PC-9 (cell line): ENCODE results near the gene HLX. TPM values are rescaled to one million over a fixed set of nuclear protein-coding genes. Genes with fewer than 3 reads are reported as not detected.

Source experiments
- BruUV-seq: library from RNA; stranded (reverse); fragments of 400-500 nt; replicated peaks from 2 replicates; lab custom pipeline; 2021; lab: Mats Ljungman, UMichigan
- CTCF ChIA-PET: fragments of 300-600 bp; sonication (Branson Sonifier 250); formaldehyde crosslinking; loops from one replicate; lab custom pipeline; 2022; ENCODE audit warnings: antibody characterized with exemption; lab: Charles Lee
- POLR2A ChIA-PET: fragments of 300-600 bp; sonication (Branson Sonifier 250); formaldehyde crosslinking; loops from one replicate; lab custom pipeline; 2022; ENCODE audit warnings: antibody characterized with exemption; ENCODE audit not compliant: unreplicated experiment; lab: Charles Lee
- DNase-seq, 2 experiments: peaks; one replicate each; pipeline versions ENCODE4 v3.0.0 to v3.0.0-alpha.2; 2015 to 2022; ENCODE audit warnings: mixed read lengths in 1 of 2
- H2AFZ ChIP-seq: fragments of 200-600 bp; sonication (generic); 2 replicates; pipeline ENCODE4 v1.8.1; 2017; ENCODE audit warnings: antibody characterized with exemption
- H3F3A ChIP-seq: fragments of 200-600 bp; sonication (generic); 2 replicates; pipeline ENCODE4 v1.8.1; 2017; ENCODE audit warnings: antibody characterized with exemption, mild to moderate bottlenecking, low read depth; ENCODE audit not compliant: insufficient read depth
- H3K27ac ChIP-seq: fragments of 200-600 bp; sonication (generic); 2 replicates; pipeline ENCODE4 v1.6.1; 2016; ENCODE audit warnings: mixed run types
- H3K27me3 ChIP-seq: fragments of 200-600 bp; sonication (generic); 2 replicates; pipeline ENCODE4 v1.6.1; 2016; ENCODE audit warnings: low read depth, mixed run types; ENCODE audit not compliant: insufficient read depth
- H3K36me3 ChIP-seq: fragments of 200-600 bp; sonication (generic); 2 replicates; pipeline ENCODE4 v1.6.1; 2016; ENCODE audit warnings: low read depth, mixed run types
- H3K4me1 ChIP-seq: fragments of 200-600 bp; sonication (generic); replicated peaks from 2 replicates; pipeline ENCODE4 v1.6.1; 2016; ENCODE audit warnings: mixed run types; ENCODE audit not compliant: insufficient read depth
- H3K4me2 ChIP-seq: fragments of 200-600 bp; sonication (generic); 2 replicates; pipeline ENCODE4 v1.6.1; 2017; ENCODE audit warnings: mixed run types
- H3K4me3 ChIP-seq: fragments of 200-600 bp; sonication (generic); 2 replicates; pipeline ENCODE4 v1.6.1; 2016; ENCODE audit warnings: mixed run types
- H3K79me2 ChIP-seq: fragments of 200-600 bp; sonication (generic); 2 replicates; pipeline ENCODE4 v1.6.1; 2017; ENCODE audit warnings: low read depth, mixed run types
- H3K9me2 ChIP-seq: fragments of 200-600 bp; sonication (generic); 2 replicates; pipeline ENCODE4 v1.8.1; 2017; ENCODE audit warnings: mild to moderate bottlenecking; ENCODE audit not compliant: insufficient read depth
- H3K9me3 ChIP-seq: fragments of 200-600 bp; sonication (generic); 2 replicates; pipeline ENCODE4 v1.8.1; 2016; ENCODE audit warnings: low read depth; ENCODE audit not compliant: insufficient read depth
- H4K20me1 ChIP-seq: fragments of 200-600 bp; sonication (generic); 2 replicates; pipeline ENCODE4 v1.8.1; 2017; ENCODE audit not compliant: insufficient read depth
- EZH2 ChIP-seq: fragments of 200-600 bp; sonication (generic); IDR thresholded peaks from 2 replicates; pipeline ENCODE4 v1.8.0; 2017; ENCODE audit warnings: antibody characterized with exemption, low read depth
- intact Hi-C: fragments of 100-400 bp; cut with micrococcal nuclease; formaldehyde crosslinking; loops from one replicate; pipeline ENCODE4 v1.10.0; 2022; ENCODE audit not compliant: unreplicated experiment
- total RNA-seq: library from RNA; stranded (reverse); gene quantifications from 2 replicates; pipeline ENCODE4 v1.2.3, GENCODE V29; 2021
- TF ChIP-seq, protein P1 (sequence below): fragments of 200-600 bp; sonication (generic); conservative IDR thresholded peaks from 2 replicates; pipeline ENCODE4 v1.6.1; 2017; ENCODE audit warnings: mixed run types, antibody characterized with exemption, mild to moderate bottlenecking, moderate library complexity

The HLX gene
- total RNA-seq, 1 experiment from 2014 or later, result 1.1 TPM

DNA sequence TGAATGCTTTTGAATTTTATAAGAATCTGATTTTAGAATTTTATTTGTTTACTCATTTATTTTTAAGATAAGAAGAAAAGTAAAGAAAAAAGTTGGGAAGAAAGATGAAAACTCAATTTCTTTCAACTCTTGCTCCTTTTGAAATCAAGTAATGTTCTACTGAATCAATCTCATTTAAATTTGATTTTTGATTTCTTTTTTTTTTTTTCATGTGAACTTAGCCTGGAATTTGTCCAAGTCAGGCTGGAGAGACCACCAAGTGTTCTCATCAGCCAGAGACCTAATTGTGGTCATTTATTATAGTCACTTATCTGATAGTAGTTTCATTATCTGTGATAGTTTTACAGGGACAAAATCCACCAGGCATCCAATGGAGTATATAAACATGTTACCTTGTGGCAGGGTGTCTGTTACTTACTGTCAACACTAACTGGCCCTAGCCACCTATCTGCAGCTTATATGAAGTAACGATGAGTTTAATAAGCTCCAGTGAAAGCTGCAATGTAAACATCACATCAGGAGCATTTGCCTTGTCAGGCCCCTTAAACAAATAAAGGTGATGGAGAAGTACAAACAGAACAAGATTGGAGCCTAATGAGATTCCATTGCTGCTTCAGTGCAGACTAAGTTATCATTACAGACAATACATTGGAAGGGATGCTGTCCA lies 39.2 kb downstream of the HLX start:
- ChIA-PET POLR2A (no interaction called here), CTCF (no interaction called here)
- no peaks in the 10 kb centered on the region for H3F3A ChIP-seq
- no peaks in the 10 kb centered on the region for H3K9me3 ChIP-seq
- H3K27me3 ChIP-seq, result no peaks in the 10 kb centered on the region
- TF ChIP-seq, protein P1, sequence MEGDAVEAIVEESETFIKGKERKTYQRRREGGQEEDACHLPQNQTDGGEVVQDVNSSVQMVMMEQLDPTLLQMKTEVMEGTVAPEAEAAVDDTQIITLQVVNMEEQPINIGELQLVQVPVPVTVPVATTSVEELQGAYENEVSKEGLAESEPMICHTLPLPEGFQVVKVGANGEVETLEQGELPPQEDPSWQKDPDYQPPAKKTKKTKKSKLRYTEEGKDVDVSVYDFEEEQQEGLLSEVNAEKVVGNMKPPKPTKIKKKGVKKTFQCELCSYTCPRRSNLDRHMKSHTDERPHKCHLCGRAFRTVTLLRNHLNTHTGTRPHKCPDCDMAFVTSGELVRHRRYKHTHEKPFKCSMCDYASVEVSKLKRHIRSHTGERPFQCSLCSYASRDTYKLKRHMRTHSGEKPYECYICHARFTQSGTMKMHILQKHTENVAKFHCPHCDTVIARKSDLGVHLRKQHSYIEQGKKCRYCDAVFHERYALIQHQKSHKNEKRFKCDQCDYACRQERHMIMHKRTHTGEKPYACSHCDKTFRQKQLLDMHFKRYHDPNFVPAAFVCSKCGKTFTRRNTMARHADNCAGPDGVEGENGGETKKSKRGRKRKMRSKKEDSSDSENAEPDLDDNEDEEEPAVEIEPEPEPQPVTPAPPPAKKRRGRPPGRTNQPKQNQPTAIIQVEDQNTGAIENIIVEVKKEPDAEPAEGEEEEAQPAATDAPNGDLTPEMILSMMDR, result no peak
- no peak for TF ChIP-seq EZH2
- intact Hi-C loops, result no loop called here
- no TSS peak for BruUV-seq
- no peak overlapping the region for H3K27ac ChIP-seq
- H3K4me3 ChIP-seq, result no peak overlapping the region
- no peaks in the 10 kb centered on the region for H3K9me2 ChIP-seq
- H3K36me3 ChIP-seq, result no peaks in the 10 kb centered on the region
- no peak for DNase-seq
- no peaks in the 10 kb centered on the region for H3K79me2 ChIP-seq
- no peaks in the 10 kb centered on the region for H3K4me1 ChIP-seq
- no peak overlapping the region for H2AFZ ChIP-seq
- no peak overlapping the region for H3K4me2 ChIP-seq
- H4K20me1 ChIP-seq, result no peaks in the 10 kb centered on the region

DNA sequence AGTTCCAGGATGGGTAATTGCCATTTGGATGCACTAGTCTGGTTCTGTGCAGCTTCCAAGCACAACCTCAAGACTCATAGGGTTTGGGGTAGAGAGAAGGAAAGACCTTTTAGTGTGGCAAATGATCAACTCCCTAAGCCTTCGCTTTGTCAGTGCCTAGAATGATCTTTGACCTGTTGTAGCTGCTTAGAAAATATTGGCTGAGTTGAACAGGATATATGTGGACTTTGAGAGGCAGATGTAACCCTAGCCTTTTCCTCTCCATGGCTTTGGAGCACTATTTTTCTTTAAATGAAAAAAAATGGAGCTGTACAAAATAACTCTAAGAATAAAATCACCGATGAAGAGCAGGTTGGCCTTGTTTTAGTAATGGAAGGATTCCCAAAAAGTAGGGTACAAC lies 41.7 kb downstream of the HLX start:
- Histone ChIP-seq H3K9me3 (no peaks in the 10 kb centered on the region), H3K79me2 (no peaks in the 10 kb centered on the region), H3K4me3 (no peak overlapping the region), H3K4me1 (no peaks in the 10 kb centered on the region), H3K27me3 (no peaks in the 10 kb centered on the region), H3K27ac (no peak overlapping the region), H2AFZ (no peak overlapping the region), H3F3A (no peaks in the 10 kb centered on the region), H3K4me2 (no peak overlapping the region), H3K36me3 (no peaks in the 10 kb centered on the region), H3K9me2 (no peaks in the 10 kb centered on the region), H4K20me1 (no peaks in the 10 kb centered on the region)
- CTCF ChIA-PET, result no interaction called here
- BruUV-seq, result no TSS peak
- TF ChIP-seq EZH2, result no peak
- TF ChIP-seq, protein P1, result no peak
- DNase-seq, result no peak
- POLR2A ChIA-PET, result no interaction called here
- intact Hi-C loops, result no loop called here

DNA sequence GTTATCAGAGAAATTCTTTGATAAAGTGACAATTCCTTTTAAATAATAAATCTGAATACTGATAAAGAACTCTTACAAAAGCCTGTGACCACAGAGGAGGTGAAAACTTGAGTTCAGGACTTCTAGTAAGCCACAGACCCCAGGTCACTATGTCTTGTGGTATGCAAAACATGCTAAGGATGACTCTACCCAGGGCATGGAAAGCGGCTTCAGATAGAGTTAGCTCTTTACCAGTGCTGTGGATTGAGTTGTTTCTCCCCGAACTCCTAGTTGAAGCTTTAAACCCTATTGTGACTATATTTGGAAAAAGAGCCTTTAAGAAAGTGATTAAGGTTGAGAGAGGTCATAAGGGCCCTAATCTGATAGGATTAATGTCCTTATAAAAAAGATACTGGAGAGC lies 42.3 kb downstream of the HLX start:
- Histone ChIP-seq H2AFZ (no peak overlapping the region), H3K27me3 (no peaks in the 10 kb centered on the region), H3K4me1 (no peaks in the 10 kb centered on the region), H3K4me2 (no peak overlapping the region), H3K4me3 (no peak overlapping the region), H3F3A (no peaks in the 10 kb centered on the region), H3K36me3 (no peaks in the 10 kb centered on the region), H4K20me1 (no peaks in the 10 kb centered on the region), H3K79me2 (no peaks in the 10 kb centered on the region), H3K9me3 (no peaks in the 10 kb centered on the region), H3K9me2 (no peaks in the 10 kb centered on the region), H3K27ac (no peak overlapping the region)
- ChIA-PET POLR2A (no interaction called here), CTCF (no interaction called here)
- TF ChIP-seq EZH2, result no peak
- TF ChIP-seq, protein P1, result no peak
- intact Hi-C loops, result no loop called here
- DNase-seq, result no peak
- BruUV-seq, result no TSS peak
